DND-41 (cell line): Measurements from ENCODE around the gene SIGMAR1.

Experiments used
- ATAC-seq: fragments of 200-7000 bp; cut with Tn5 transposase; 3 replicates; pipeline ENCODE4 v1.9.1; 2021; ENCODE audit warnings: low read depth; ENCODE audit not compliant: insufficient read depth
- DNase-seq: peaks from one replicate; pipeline ENCODE4 v3.0.0-alpha.2; 2020
- H2AFZ ChIP-seq: 2 replicates; pipeline ENCODE4 v1.6.0; 2012; ENCODE audit warnings: low read depth, low read length
- H3K27ac ChIP-seq: 2 replicates; pipeline ENCODE4 v1.5.1; 2012; ENCODE audit warnings: low read length, inconsistent platforms
- H3K27me3 ChIP-seq: fragments of 200-600 bp; sonication (generic); 2 replicates; pipeline ENCODE4 v1.6.0; 2012; ENCODE audit warnings: low read length, mild to moderate bottlenecking, inconsistent platforms; ENCODE audit not compliant: insufficient read depth, poor library complexity
- H3K36me3 ChIP-seq: 2 replicates; pipeline ENCODE4 v1.5.1; 2012; ENCODE audit warnings: low read length, inconsistent platforms; ENCODE audit not compliant: insufficient read depth
- H3K4me1 ChIP-seq: 2 replicates; pipeline ENCODE4 v1.5.1; 2012; ENCODE audit warnings: mild to moderate bottlenecking, low read length; ENCODE audit not compliant: insufficient read depth
- H3K4me2 ChIP-seq: 2 replicates; pipeline ENCODE4 v1.6.0; 2012; ENCODE audit warnings: mild to moderate bottlenecking, moderate library complexity, low read length, inconsistent platforms; ENCODE audit not compliant: insufficient read depth
- H3K4me3 ChIP-seq, 2 experiments: fragments of 200-600 bp in 1 of 2; shearing (Covaris generic) in 1 of 2; 2 replicates each; pipeline ENCODE4 v1.5.1; 2012 to 2016; ENCODE audit warnings: inconsistent platforms in 2 of 2, low read length in 2 of 2, mild to moderate bottlenecking in 2 of 2, low read depth in 1 of 2, moderate library complexity in 1 of 2
- H3K79me2 ChIP-seq: 2 replicates; pipeline ENCODE4 v1.6.0; 2012; ENCODE audit warnings: low read length, inconsistent platforms; ENCODE audit not compliant: insufficient read depth
- H3K9ac ChIP-seq: 2 replicates; pipeline ENCODE4 v1.6.0; 2012; ENCODE audit warnings: low read depth, mild to moderate bottlenecking, inconsistent platforms, low read length, moderate library complexity
- H3K9me3 ChIP-seq: 2 replicates; pipeline ENCODE4 v1.5.1; 2012; ENCODE audit warnings: low read length, moderate library complexity, mild to moderate bottlenecking, inconsistent platforms; ENCODE audit not compliant: insufficient read depth, severe bottlenecking
- H4K20me1 ChIP-seq: 2 replicates; pipeline ENCODE4 v1.6.0; 2012; ENCODE audit warnings: low read length; ENCODE audit not compliant: insufficient read depth
- CTCF ChIP-seq: IDR thresholded peaks from 2 replicates; pipeline ENCODE4 v1.5.1; 2012; ENCODE audit warnings: borderline replicate concordance, low read length, moderate library complexity, mild to moderate bottlenecking; ENCODE audit not compliant: poor library complexity, severe bottlenecking; ENCODE audit errors: extremely low read depth
- EZH2 ChIP-seq: IDR thresholded peaks from 3 replicates; pipeline ENCODE4 v1.6.1; 2012; ENCODE audit warnings: borderline replicate concordance, low read depth, mild to moderate bottlenecking, moderate library complexity, low read length, inconsistent platforms; ENCODE audit not compliant: severe bottlenecking

Gene SIGMAR1

DNA sequence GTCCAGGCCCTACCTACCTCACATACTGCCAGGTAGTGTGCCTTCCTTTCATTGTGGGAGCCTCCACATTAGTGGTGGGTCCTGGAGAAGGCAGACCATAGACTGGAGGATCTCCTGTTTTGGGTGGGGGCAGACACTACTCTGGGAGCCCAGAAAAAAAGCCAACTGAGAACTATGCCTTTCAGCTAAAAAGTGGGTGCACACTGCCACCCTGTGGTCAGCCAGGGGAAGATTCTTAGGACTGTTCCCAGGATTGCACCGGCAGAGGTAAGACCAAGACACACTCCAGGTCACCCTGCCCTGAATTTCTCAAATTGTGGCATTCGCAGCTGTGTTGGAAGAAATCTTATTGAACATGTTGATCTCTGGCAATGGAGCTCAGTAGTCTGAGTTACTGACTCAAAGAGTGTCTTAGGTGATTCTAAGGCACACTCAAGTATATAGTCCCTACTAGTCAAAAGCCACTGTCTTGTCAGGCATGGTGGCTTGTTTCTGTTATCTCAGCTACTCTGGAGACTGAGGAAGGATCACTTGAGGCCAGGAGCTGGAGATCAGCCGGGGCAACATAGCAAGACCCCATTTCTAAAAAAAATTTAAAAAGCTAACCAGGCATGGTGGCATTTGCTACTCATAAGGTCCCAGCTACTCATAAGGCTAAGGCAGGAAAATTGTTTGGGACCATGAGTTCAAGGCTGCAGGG lies 3.6 kb downstream of the SIGMAR1 start:
- no peak overlapping the region for H2AFZ ChIP-seq
- ATAC-seq (peak; percentile 52), DNase-seq (peak; percentile 74)
- peaks cover 33% of the 10 kb centered on the region for H3K4me1 ChIP-seq
- H3K4me2 ChIP-seq, result no peak overlapping the region
- TF ChIP-seq EZH2 (no peak), CTCF (peak; percentile 89)
- peaks cover 25% of the 10 kb centered on the region for H3K79me2 ChIP-seq
- peaks cover 9% of the 10 kb centered on the region for H3K27me3 ChIP-seq
- H3K9ac ChIP-seq, result no peak overlapping the region
- H4K20me1 ChIP-seq, result peaks cover 16% of the 10 kb centered on the region
- no peak overlapping the region for H3K27ac ChIP-seq
- no peaks in the 10 kb centered on the region for H3K9me3 ChIP-seq
- H3K36me3 ChIP-seq, result peaks cover 15% of the 10 kb centered on the region
- H3K4me3 ChIP-seq, result no peak overlapping the region

- Histone ChIP-seq H3K4me3 (no peak overlapping the region), H3K79me2 (peaks cover 25% of the 10 kb centered on the region), H3K4me2 (no peak overlapping the region), H2AFZ (no peak overlapping the region), H3K27me3 (peaks cover 13% of the 10 kb centered on the region), H4K20me1 (peaks cover 16% of the 10 kb centered on the region), H3K9ac (no peak overlapping the region), H3K36me3 (peaks cover 15% of the 10 kb centered on the region), H3K27ac (no peak overlapping the region), H3K9me3 (no peaks in the 10 kb centered on the region), H3K4me1 (peaks cover 26% of the 10 kb centered on the region)
- no peak for TF ChIP-seq EZH2
- TF ChIP-seq CTCF, result no peak
- no peak for ATAC-seq
- no peak for DNase-seq
These were observed 4.4 kb downstream of the SIGMAR1 start for GRCh38 chr9:34633166-34633565.

DNA sequence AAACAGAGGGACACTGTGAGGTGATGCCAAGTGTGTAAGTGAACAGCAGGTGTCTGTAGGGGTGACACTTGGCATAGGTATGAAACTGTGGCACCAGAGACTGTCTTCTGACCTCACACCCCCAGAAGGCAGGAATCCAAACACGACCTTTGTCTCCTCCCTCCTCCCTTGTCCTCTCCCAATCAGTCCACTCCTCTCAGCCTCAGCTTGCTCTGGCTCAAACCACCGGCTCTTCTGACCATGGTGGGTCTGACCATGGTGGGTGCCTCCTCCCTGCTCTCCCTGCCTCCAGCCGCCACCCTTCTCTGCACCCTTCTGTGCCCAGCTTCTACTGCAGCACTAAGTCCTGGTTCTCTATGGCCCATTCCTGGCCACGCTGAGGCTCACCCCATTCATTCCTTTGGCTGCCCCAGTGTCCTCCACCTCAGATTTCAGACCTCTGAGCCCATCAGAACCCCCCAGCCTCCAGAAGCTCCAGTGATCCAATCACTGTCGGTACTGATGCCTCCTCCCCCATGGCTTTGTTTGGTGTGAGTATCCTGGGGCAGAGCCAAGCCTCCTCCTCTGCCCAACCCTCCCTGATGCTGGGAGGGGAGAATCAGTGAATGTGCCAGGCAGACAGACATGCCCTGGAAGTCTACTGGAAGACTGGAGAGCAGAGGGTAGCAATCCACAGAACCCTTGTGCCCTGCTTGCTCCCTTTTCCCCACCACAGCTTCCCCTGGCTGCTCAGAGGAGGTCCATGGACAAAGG lies 7.0 kb downstream of the SIGMAR1 start:
- Histone ChIP-seq H3K79me2 (peaks cover 6% of the 10 kb centered on the region), H3K9me3 (no peaks in the 10 kb centered on the region), H3K4me3 (no peak overlapping the region), H2AFZ (no peak overlapping the region), H3K27ac (no peak overlapping the region), H3K27me3 (peaks cover 25% of the 10 kb centered on the region), H3K36me3 (peaks cover 10% of the 10 kb centered on the region), H3K9ac (no peak overlapping the region), H3K4me1 (peaks cover 5% of the 10 kb centered on the region), H3K4me2 (no peak overlapping the region), H4K20me1 (peaks cover 12% of the 10 kb centered on the region)
- TF ChIP-seq EZH2 (no peak), CTCF (no peak)
- no peak for DNase-seq
- no peak for ATAC-seq

DNA sequence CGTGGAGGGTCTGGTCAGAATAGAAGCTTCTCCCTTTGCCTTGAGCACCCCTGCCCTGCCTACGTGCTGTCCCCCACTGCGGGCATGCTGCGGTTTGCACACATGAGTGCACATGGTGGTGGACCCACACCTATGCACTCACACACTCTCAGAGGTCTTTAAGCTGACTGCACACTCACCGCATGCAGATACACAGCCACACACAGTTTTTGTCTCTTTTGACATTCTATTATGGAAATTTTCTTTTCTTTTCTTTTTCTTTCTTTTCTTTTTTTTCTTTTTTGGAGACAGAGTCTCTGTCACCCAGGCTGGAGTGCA lies 8.1 kb downstream of the SIGMAR1 start:
- no peak for DNase-seq
- H2AFZ ChIP-seq, result no peak overlapping the region
- no peaks in the 10 kb centered on the region for H3K79me2 ChIP-seq
- H3K9me3 ChIP-seq, result no peaks in the 10 kb centered on the region
- H3K36me3 ChIP-seq, result no peaks in the 10 kb centered on the region
- peaks cover 3% of the 10 kb centered on the region; the same call in 1 of the 2 replicates for H4K20me1 ChIP-seq
- no peaks in the 10 kb centered on the region for H3K4me1 ChIP-seq
- no peak overlapping the region for H3K4me3 ChIP-seq
- TF ChIP-seq EZH2 (no peak), CTCF (no peak)
- no peak overlapping the region for H3K9ac ChIP-seq
- ATAC-seq, result no peak
- H3K27ac ChIP-seq, result no peak overlapping the region
- no peak overlapping the region for H3K4me2 ChIP-seq
- H3K27me3 ChIP-seq, result peaks cover 25% of the 10 kb centered on the region
